CD4-positive, alpha-beta T cell (primary cell): ENCODE measurements around the gene ZMAT5. TPM values are rescaled to one million over a fixed set of nuclear protein-coding genes. Genes with fewer than 3 reads are reported as not detected.

Experiments used
- ATAC-seq: fragments of 200-7000 bp; cut with Tn5 transposase; one replicate; pipeline ENCODE4 v1.10.0; 2022; ENCODE audit warnings: mild to moderate bottlenecking; ENCODE audit not compliant: poor library complexity
- CTCF ChIA-PET: fragments of 350-600 bp; sonication (Branson Sonifier 250); formaldehyde crosslinking; loops from one replicate; lab custom pipeline; 2021; ENCODE audit warnings: antibody characterized with exemption, inconsistent platforms; lab: Charles Lee
- POLR2A ChIA-PET: fragments of 350-600 bp; sonication (Branson Sonifier 250); formaldehyde crosslinking; loops from one replicate; lab custom pipeline; 2021; ENCODE audit warnings: antibody characterized with exemption, inconsistent platforms; lab: Charles Lee
- DNase-seq, 14 experiments: peaks; one replicate each; pipeline ENCODE4 v3.0.0-alpha.2; 2013 to 2020; ENCODE audit warnings: mixed read lengths in 2 of 14
- H3K27ac ChIP-seq, 2 donors: one replicate each; pipeline versions ENCODE4 v1.5.1 to v1.7.0; 2013; ENCODE audit warnings: low read length in 2 of 2, low read depth in 1 of 2, mild to moderate bottlenecking in 1 of 2
- H3K27me3 ChIP-seq, 2 experiments: 1 replicate in 1 of 2; 2 replicates in 1 of 2; pipeline versions ENCODE4 v1.6.1 to v1.7.0; 2013; ENCODE audit warnings: low read length in 2 of 2, control low read depth in 1 of 2, mild to moderate bottlenecking in 1 of 2, moderate library complexity in 1 of 2; ENCODE audit not compliant: insufficient read depth in 2 of 2, control insufficient read depth in 1 of 2
- H3K36me3 ChIP-seq: one replicate; pipeline ENCODE4 v1.6.1; 2013; ENCODE audit warnings: low read length, control low read depth; ENCODE audit not compliant: insufficient read depth
- H3K4me1 ChIP-seq: one replicate; pipeline ENCODE4 v1.6.1; 2013; ENCODE audit warnings: low read length, control low read depth; ENCODE audit not compliant: insufficient read depth
- H3K4me3 ChIP-seq: one replicate; pipeline ENCODE4 v1.5.1; 2013; ENCODE audit warnings: mild to moderate bottlenecking, low read length, moderate library complexity
- H3K9me3 ChIP-seq, 2 experiments: 1 replicate in 1 of 2; 2 replicates in 1 of 2; pipeline versions ENCODE4 v1.6.1 to v1.7.0; 2013; ENCODE audit warnings: low read length in 2 of 2, mild to moderate bottlenecking in 2 of 2, control low read depth in 1 of 2, moderate library complexity in 1 of 2; ENCODE audit not compliant: control insufficient read depth in 1 of 2, insufficient read depth in 1 of 2
- H3K27ac Mint-ChIP-seq: one replicate; pipeline ENCODE4 v1.8.0; 2020; ENCODE audit warnings: mixed read lengths
- H3K27me3 Mint-ChIP-seq: one replicate; pipeline ENCODE4 v1.8.0; 2021; ENCODE audit warnings: mixed read lengths
- H3K36me3 Mint-ChIP-seq: one replicate; pipeline ENCODE4 v1.8.0; 2021; ENCODE audit warnings: low read depth, mixed read lengths
- H3K4me1 Mint-ChIP-seq: one replicate; pipeline ENCODE4 v1.8.0; 2021; ENCODE audit warnings: low read depth, mixed read lengths
- H3K4me3 Mint-ChIP-seq: one replicate; pipeline ENCODE4 v1.8.0; 2020; ENCODE audit warnings: mild to moderate bottlenecking, mixed read lengths
- H3K9me3 Mint-ChIP-seq: one replicate; pipeline ENCODE4 v1.8.0; 2020; ENCODE audit warnings: mixed read lengths
- CTCF ChIP-seq: fragments of 200-600 bp; IDR thresholded peaks from one replicate; pipeline ENCODE4 v1.8.0; 2022; ENCODE audit warnings: antibody characterized with exemption, mild to moderate bottlenecking
- intact Hi-C, 2 experiments: fragments of 100-400 bp; cut with DNase I in 1 of 2; cut with micrococcal nuclease in 1 of 2; formaldehyde crosslinking; loops; one replicate each; pipeline versions ENCODE4 v1.15.1 to v1.9.0; 2023 to 2025; cut with DNase I, micrococcal nuclease
- total RNA-seq, 174 experiments: library from RNA in 2 of 174; stranded (reverse) in 2 of 174; gene quantifications; one replicate each; pipeline ENCODE4 v1.2.3 and lab custom pipeline; 2021 to 2026

The ZMAT5 gene
- total RNA-seq, 2 experiments from 2014 or later, result 5.6 to 6.6 TPM

DNA sequence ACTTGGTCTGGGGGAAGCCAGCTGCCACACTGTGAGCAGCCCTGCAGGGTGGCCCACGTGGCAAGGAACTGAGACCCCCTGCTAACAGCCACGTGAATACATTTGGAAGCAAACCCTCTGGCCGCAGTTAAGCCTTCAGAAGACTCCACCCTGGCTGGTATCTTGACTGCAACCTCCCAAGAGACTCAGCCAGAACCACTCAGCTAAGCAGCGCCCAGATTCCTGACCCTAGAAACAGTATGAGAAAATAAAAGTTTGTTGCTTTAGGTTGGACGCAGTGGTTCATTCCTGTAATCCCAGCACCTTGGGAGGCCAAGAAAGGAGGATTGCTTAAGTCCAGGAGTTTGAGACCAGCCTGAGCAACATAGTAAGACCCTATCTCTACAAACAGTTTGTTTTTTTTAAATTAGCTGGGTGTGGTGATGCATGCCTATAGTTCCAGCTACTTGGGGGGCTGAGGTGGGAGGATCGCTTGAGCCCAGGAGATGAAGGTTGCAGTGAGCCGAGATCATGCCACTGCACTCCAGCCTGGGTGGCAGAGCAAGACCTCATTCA lies 8.7 kb downstream of the ZMAT5 start:
- no peaks in the 10 kb centered on the region for H3K9me3 ChIP-seq
- ChIA-PET CTCF (no interaction called here), POLR2A (no interaction called here)
- TF ChIP-seq CTCF, result no peak
- DNase-seq (no peak), ATAC-seq (no peak)
- Mint-ChIP-seq H3K36me3 (peaks cover 8% of the 10 kb centered on the region), H3K4me1 (no peaks in the 10 kb centered on the region), H3K4me3 (no peak overlapping the region), H3K9me3 (no peaks in the 10 kb centered on the region), H3K27me3 (no peaks in the 10 kb centered on the region), H3K27ac (no peak overlapping the region)
- no peaks in the 10 kb centered on the region for H3K4me1 ChIP-seq
- no peaks in the 10 kb centered on the region for H3K27me3 ChIP-seq
- intact Hi-C loops, result no loop called here
- H3K36me3 ChIP-seq, result no peaks in the 10 kb centered on the region
- no peak overlapping the region for H3K27ac ChIP-seq
- no peak overlapping the region for H3K4me3 ChIP-seq

DNA sequence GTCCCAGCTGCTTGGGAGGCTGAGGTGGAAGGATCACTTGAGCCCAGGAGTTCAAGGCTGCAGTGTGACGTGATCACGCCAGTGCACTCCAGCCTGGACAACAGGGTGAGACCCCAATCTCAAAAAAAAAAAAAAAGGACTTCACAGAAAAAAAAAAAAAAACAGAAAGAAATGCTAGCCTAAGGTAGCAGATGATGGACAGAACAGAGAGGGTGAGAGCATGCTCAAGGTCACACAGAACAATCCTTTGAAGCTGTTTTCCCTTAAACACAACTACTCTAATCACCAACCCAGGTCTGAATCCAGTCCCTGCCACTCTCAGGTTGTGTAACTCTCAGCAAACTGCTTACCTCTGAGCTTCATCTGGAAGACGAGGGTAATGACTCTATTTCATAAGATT lies 9.7 kb downstream of the ZMAT5 start:
- Mint-ChIP-seq H3K4me3 (no peak overlapping the region), H3K27me3 (no peaks in the 10 kb centered on the region), H3K9me3 (no peaks in the 10 kb centered on the region), H3K27ac (no peak overlapping the region), H3K4me1 (no peaks in the 10 kb centered on the region), H3K36me3 (peaks cover 8% of the 10 kb centered on the region)
- H3K4me3 ChIP-seq, result no peak overlapping the region
- no peak overlapping the region for H3K27ac ChIP-seq
- intact Hi-C loops, result no loop called here
- ChIA-PET POLR2A (interaction anchor here (1.0 kb wide), 1 partner anchor 9 kb away, joined by 3 read pairs; the partner anchor contains the start of gene ZMAT5), CTCF (no interaction called here)
- H3K9me3 ChIP-seq, result no peaks in the 10 kb centered on the region
- no peak for ATAC-seq
- no peak for TF ChIP-seq CTCF
- no peak for DNase-seq
- H3K27me3 ChIP-seq, result no peaks in the 10 kb centered on the region
- no peaks in the 10 kb centered on the region for H3K36me3 ChIP-seq
- H3K4me1 ChIP-seq, result no peaks in the 10 kb centered on the region

- Histone ChIP-seq H3K4me3 (no peak overlapping the region), H3K36me3 (no peaks in the 10 kb centered on the region), H3K27me3 (no peaks in the 10 kb centered on the region), H3K27ac (no peak overlapping the region), H3K9me3 (no peaks in the 10 kb centered on the region), H3K4me1 (peaks cover 7% of the 10 kb centered on the region)
- no peak for TF ChIP-seq CTCF
- Mint-ChIP-seq H3K4me3 (no peak overlapping the region), H3K27ac (no peak overlapping the region), H3K4me1 (peaks cover under 1% of the 10 kb centered on the region), H3K36me3 (peaks cover 8% of the 10 kb centered on the region), H3K9me3 (no peaks in the 10 kb centered on the region), H3K27me3 (no peaks in the 10 kb centered on the region)
- CTCF ChIA-PET, result no interaction called here
- DNase-seq, result no peak
- POLR2A ChIA-PET, result no interaction called here
- no peak for ATAC-seq
- intact Hi-C loops, result no loop called here
Measured at GRCh38 chr22:29756341-29756740, 10.5 kb downstream of the ZMAT5 start.
